Skeletal muscle tissue (tissue), 5 donors: ENCODE data around the gene NRL. TPM values are rescaled to one million over a fixed set of nuclear protein-coding genes. Genes with fewer than 3 reads are reported as not detected.
"Not testable (repeated sequence)": the region's sequence is repeated elsewhere in the genome, so short reads cannot be mapped to it uniquely, and the experiment has no call there.

Source experiments
- H3K27ac ChIP-seq: one replicate; pipeline ENCODE4 v1.7.0; 2013; ENCODE audit warnings: mild to moderate bottlenecking, low read depth, low read length, inconsistent platforms
- H3K27me3 ChIP-seq, 3 donors: one replicate each; pipeline ENCODE4 v1.7.0; 2013; ENCODE audit warnings: low read length in 3 of 3; ENCODE audit not compliant: control insufficient read depth in 3 of 3, insufficient read depth in 3 of 3
- H3K36me3 ChIP-seq, 3 donors: one replicate each; pipeline ENCODE4 v1.7.0; 2013; ENCODE audit warnings: low read length in 3 of 3; ENCODE audit not compliant: control insufficient read depth in 3 of 3, insufficient read depth in 3 of 3
- H3K4me1 ChIP-seq, 3 donors: one replicate each; pipeline ENCODE4 v1.7.0; 2013; ENCODE audit warnings: low read length in 3 of 3, mild to moderate bottlenecking in 3 of 3; ENCODE audit not compliant: control insufficient read depth in 3 of 3, insufficient read depth in 3 of 3
- H3K4me3 ChIP-seq, 3 donors: one replicate each; pipeline ENCODE4 v1.7.0; 2013; ENCODE audit warnings: low read length in 3 of 3
- H3K9ac ChIP-seq, 3 donors: one replicate each; pipeline ENCODE4 v1.7.0; 2013; ENCODE audit warnings: low read length in 3 of 3, mild to moderate bottlenecking in 3 of 3, moderate library complexity in 2 of 3, low read depth in 1 of 3
- H3K9me3 ChIP-seq, 3 donors: one replicate each; pipeline ENCODE4 v1.7.0; 2013; ENCODE audit warnings: low read length in 3 of 3; ENCODE audit not compliant: control insufficient read depth in 3 of 3
- small RNA-seq: library from RNA; depleted of rRNA; stranded (forward); fragments of <200 nt; gene quantifications from one replicate; pipeline ENCODE3, GENCODE V24; 2014
- total RNA-seq: library from RNA; depleted of rRNA; stranded (reverse); fragments of >200 nt; gene quantifications from one replicate; pipeline ENCODE4 v1.2.3, GENCODE V29; 2014
- donor health status: Osteomylitis.

NRL gene
- total RNA-seq, 1 donor from 2014 or later: 2.1 TPM

GRCh38 chr14:24031331-24031730 lies 83.4 kb downstream of the NRL start:
- not testable (repeated sequence) for H3K27ac ChIP-seq, H3K27me3 ChIP-seq, H3K4me1 ChIP-seq, H3K36me3 ChIP-seq, H3K4me3 ChIP-seq, H3K9me3 ChIP-seq, H3K9ac ChIP-seq

DNA sequence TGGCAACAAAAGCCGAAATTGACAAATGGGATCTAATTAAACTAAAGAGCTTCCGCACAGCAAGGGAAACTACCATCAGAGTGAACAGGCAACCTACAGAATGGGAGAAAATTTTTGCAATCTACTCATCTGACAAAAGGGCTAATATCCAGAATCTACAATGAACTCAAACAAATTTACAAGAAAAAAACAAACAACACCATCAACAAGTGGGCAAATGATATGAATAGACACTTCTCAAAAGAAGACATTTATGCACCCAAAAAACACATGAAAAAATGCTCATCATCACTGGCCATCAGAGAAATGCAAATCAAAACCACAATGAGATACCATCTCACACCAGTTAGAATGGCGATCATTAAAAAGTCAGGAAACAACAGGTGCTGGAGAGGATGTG lies 85.1 kb downstream of the NRL start:
- H3K4me1 ChIP-seq, H3K9ac ChIP-seq, H3K4me3 ChIP-seq, H3K36me3 ChIP-seq, H3K27me3 ChIP-seq, H3K27ac ChIP-seq, H3K9me3 ChIP-seq: not testable (repeated sequence)

Small RNA genes lying within 50 kb of the gene (small RNA-seq; reads per million reads assigned to genes)
- 0.23 reads per million, percentile 10 among the genes with 10 or more reads in this experiment for gene RNA5SP383

Other genes with a start within 250 kb of the NRL start
- gene DHRS4, start 161.2 kb downstream of the NRL start, total RNA-seq: 21.4 TPM
- gene DHRS4L2, start 126.0 kb downstream of the NRL start, total RNA-seq: 8.9 TPM
- gene CARMIL3, start 62.9 kb downstream of the NRL start, total RNA-seq: under 0.01 TPM
- not detected for gene CPNE6, start 43.4 kb downstream of the NRL start, total RNA-seq
- gene PCK2, start 20.6 kb downstream of the NRL start, total RNA-seq: 3.7 TPM
- gene DCAF11, start 172 bp downstream of the NRL start, total RNA-seq: 85.6 TPM
- gene FITM1, start 15.7 kb upstream of the NRL start, total RNA-seq: 172 TPM
- gene PSME1, start 21.2 kb upstream of the NRL start, total RNA-seq: 89.8 TPM
- gene EMC9, start 26.6 kb upstream of the NRL start, total RNA-seq: 12.0 TPM
- gene PSME2, start 31.7 kb upstream of the NRL start, total RNA-seq: 58.5 TPM
- gene RNF31, start 32.5 kb upstream of the NRL start, total RNA-seq: 33.4 TPM
- gene IRF9, start 46.3 kb upstream of the NRL start, total RNA-seq: 50.6 TPM
- 2.1 TPM for gene REC8, start 57.1 kb upstream of the NRL start, total RNA-seq
- gene IPO4, start 73.9 kb upstream of the NRL start, total RNA-seq: 32.9 TPM
- 18.3 TPM for gene TM9SF1, start 80.5 kb upstream of the NRL start, total RNA-seq
- 0.52 TPM for gene TSSK4, start 90.7 kb upstream of the NRL start, total RNA-seq
- 29.2 TPM for gene CHMP4A, start 98.5 kb upstream of the NRL start, total RNA-seq
- 9.9 TPM for gene MDP1, start 101.1 kb upstream of the NRL start, total RNA-seq
- 81.9 TPM for gene NEDD8, start 117.4 kb upstream of the NRL start, total RNA-seq
- 49.6 TPM for gene GMPR2, start 118.0 kb upstream of the NRL start, total RNA-seq
- 34.4 TPM for gene TINF2, start 127.7 kb upstream of the NRL start, total RNA-seq
- 0.52 TPM for gene TGM1, start 148.2 kb upstream of the NRL start, total RNA-seq
- gene RABGGTA, start 156.6 kb upstream of the NRL start, total RNA-seq: 11.5 TPM
- gene DHRS1, start 184.8 kb upstream of the NRL start, total RNA-seq: 6.3 TPM
- 22.4 TPM for gene NOP9, start 184.9 kb upstream of the NRL start, total RNA-seq
- 4.7 TPM for gene CIDEB, start 193.0 kb upstream of the NRL start, total RNA-seq
- 1.6 TPM for gene LTB4R2, start 195.2 kb upstream of the NRL start, total RNA-seq
- gene LTB4R, start 196.6 kb upstream of the NRL start, total RNA-seq: 2.1 TPM
- 9.9 TPM for gene ADCY4, start 220.1 kb upstream of the NRL start, total RNA-seq
- 1.6 TPM for gene RIPK3, start 225.0 kb upstream of the NRL start, total RNA-seq